ENCODE measurements around the gene STEAP1. TPM values are rescaled to one million over a fixed set of nuclear protein-coding genes. Genes with fewer than 3 reads are reported as not detected.

STEAP1 gene
- total RNA-seq, 1 experiment from 2014 or later, result 4.1 TPM

GRCh38 chr7:90175667-90176066 lies 21.4 kb downstream of the STEAP1 start:
- no CpG with 5 or more reads among the region's 4 CpGs for WGBS (ENCODE audit: extremely low coverage, insufficient read length, low lambda C conversion rate)

More at GRCh38 chr7:90175667-90176066, 21.4 kb downstream of the STEAP1 start:
- Mint-ChIP-seq H3K9me3 (peaks cover 5 to 6% of the 10 kb centered on the region in 2 experiments; a peak in 2 of 5 replicates), H3K36me3 (ENCODE audit: insufficient read depth in 1 of 3, low read depth in 3 of 3) (peaks cover 0 to 1% (median 0%) of the 10 kb centered on the region in 3 experiments; a peak in 2 of 7 replicates), H3K4me3 (no peak overlapping the region), H3K4me1 (peaks cover 6 to 8% of the 10 kb centered on the region in 2 experiments), H3K27me3 (ENCODE audit: low read depth) (no peaks in the 10 kb centered on the region), H3K27ac (no peak overlapping the region)
- TF ChIP-seq, protein P1, sequence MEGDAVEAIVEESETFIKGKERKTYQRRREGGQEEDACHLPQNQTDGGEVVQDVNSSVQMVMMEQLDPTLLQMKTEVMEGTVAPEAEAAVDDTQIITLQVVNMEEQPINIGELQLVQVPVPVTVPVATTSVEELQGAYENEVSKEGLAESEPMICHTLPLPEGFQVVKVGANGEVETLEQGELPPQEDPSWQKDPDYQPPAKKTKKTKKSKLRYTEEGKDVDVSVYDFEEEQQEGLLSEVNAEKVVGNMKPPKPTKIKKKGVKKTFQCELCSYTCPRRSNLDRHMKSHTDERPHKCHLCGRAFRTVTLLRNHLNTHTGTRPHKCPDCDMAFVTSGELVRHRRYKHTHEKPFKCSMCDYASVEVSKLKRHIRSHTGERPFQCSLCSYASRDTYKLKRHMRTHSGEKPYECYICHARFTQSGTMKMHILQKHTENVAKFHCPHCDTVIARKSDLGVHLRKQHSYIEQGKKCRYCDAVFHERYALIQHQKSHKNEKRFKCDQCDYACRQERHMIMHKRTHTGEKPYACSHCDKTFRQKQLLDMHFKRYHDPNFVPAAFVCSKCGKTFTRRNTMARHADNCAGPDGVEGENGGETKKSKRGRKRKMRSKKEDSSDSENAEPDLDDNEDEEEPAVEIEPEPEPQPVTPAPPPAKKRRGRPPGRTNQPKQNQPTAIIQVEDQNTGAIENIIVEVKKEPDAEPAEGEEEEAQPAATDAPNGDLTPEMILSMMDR (conservative IDR thresholded peaks at IDR 0.05), result no peak
- Histone ChIP-seq H4K8ac (replicated peaks; ENCODE audit: insufficient read length, low read depth, low read length) (no peak overlapping the region), H3K14ac (ENCODE audit: insufficient read depth, low read length) (no peak overlapping the region), H2BK15ac (ENCODE audit: low read depth, low read length) (no peak overlapping the region), H3K79me2 (ENCODE audit: insufficient read depth, low read length) (no peaks in the 10 kb centered on the region), H3K4ac (ENCODE audit: low read depth, low read length) (no peak overlapping the region), H2AK5ac (ENCODE audit: insufficient read length, low read length) (no peak overlapping the region), H3K27me3 (ENCODE audit: insufficient read depth, low read length) (no peaks in the 10 kb centered on the region), H2BK12ac (ENCODE audit: insufficient read length, low read depth, low read length) (no peak overlapping the region), H2BK5ac (ENCODE audit: insufficient read length, low read length) (no peak overlapping the region), H3K23ac (ENCODE audit: insufficient read length, low read depth, low read length) (no peak overlapping the region), H3K9me3 (ENCODE audit: control insufficient read depth, low read depth, low read length) (no peaks in the 10 kb centered on the region), H2BK120ac (ENCODE audit: low read depth, low read length, poor library complexity, severe bottlenecking) (no peak overlapping the region), H4K20me1 (ENCODE audit: control insufficient read depth, insufficient read depth, insufficient read length) (no peaks in the 10 kb centered on the region), H3K4me1 (ENCODE audit: insufficient read depth, low read length) (no peaks in the 10 kb centered on the region), H3T11ph (ENCODE audit: low read length) (no peak overlapping the region), H2AFZ (ENCODE audit: low read length) (no peak overlapping the region), H3K23me2 (ENCODE audit: insufficient read length, low read depth, low read length, poor library complexity, severe bottlenecking) (no peaks in the 10 kb centered on the region), H3K9ac (ENCODE audit: extremely low read depth, insufficient read length, low read length) (no peak overlapping the region), H3K27ac (ENCODE audit: insufficient read length, low read depth, low read length) (no peak overlapping the region), H4K91ac (ENCODE audit: insufficient read length, low read depth, low read length) (no peak overlapping the region), H3K18ac (ENCODE audit: insufficient read length, low read depth, low read length) (no peak overlapping the region), H3K56ac (ENCODE audit: insufficient read length, low read depth, low read length) (no peak overlapping the region), H2BK20ac (ENCODE audit: low read depth, low read length, poor library complexity, severe bottlenecking) (no peak overlapping the region), H3K79me1 (ENCODE audit: insufficient read depth, low read depth, low read length, poor library complexity, severe bottlenecking) (no peaks in the 10 kb centered on the region), H3K4me2 (ENCODE audit: insufficient read depth, insufficient read length, low read length) (no peak overlapping the region), H4K5ac (ENCODE audit: insufficient read length, low read depth, low read length) (no peak overlapping the region)
- DNase-seq, result no peak

Measured in H9 (cell line).